Lower lobe of right lung (tissue), 2 donors: ENCODE data around the gene UEVLD. TPM values are rescaled to one million over a fixed set of nuclear protein-coding genes. Genes with fewer than 3 reads are reported as not detected.

ENCODE experiments used
- ATAC-seq, 2 donors: fragments of 200-7000 bp; cut with Tn5 transposase; one replicate each; pipeline ENCODE4 v1.9.1; 2020 to 2022; ENCODE audit warnings: mild to moderate bottlenecking in 2 of 2, moderate library complexity in 2 of 2
- DNase-seq: peaks from one replicate; pipeline ENCODE4 v3.0.0-alpha.2; 2020
- H3K27ac ChIP-seq: fragments of 200-600 bp; one replicate; pipeline ENCODE4 v1.8.0; 2022
- H3K27me3 ChIP-seq: fragments of 200-600 bp; one replicate; pipeline ENCODE4 v1.8.0; 2022; ENCODE audit warnings: low read depth
- H3K36me3 ChIP-seq: fragments of 200-600 bp; one replicate; pipeline ENCODE4 v1.8.0; 2022; ENCODE audit warnings: mild to moderate bottlenecking
- H3K4me1 ChIP-seq: fragments of 200-600 bp; one replicate; pipeline ENCODE4 v1.8.0; 2022
- H3K4me3 ChIP-seq: fragments of 200-600 bp; one replicate; pipeline ENCODE4 v1.8.0; 2022; ENCODE audit warnings: mild to moderate bottlenecking
- H3K9me3 ChIP-seq: fragments of 200-600 bp; one replicate; pipeline ENCODE4 v1.8.0; 2022
- intact Hi-C: fragments of 100-400 bp; cut with DNase I; formaldehyde crosslinking; loops from one replicate; pipeline ENCODE4 v1.11.0; 2022
- total RNA-seq: library from RNA; stranded (reverse); fragmentation: NEBNext Ultra II Directional; extraction: Animal tissue kit (Norgen Biotek cat#: 25700); gene quantifications from one replicate; pipeline ENCODE4 v1.2.1, GENCODE V29; 2021
- TF ChIP-seq, protein P1 (sequence below): fragments of 200-600 bp; IDR thresholded peaks from one replicate; pipeline ENCODE4 v1.8.0; 2022; ENCODE audit warnings: antibody characterized with exemption, mild to moderate bottlenecking
- donor health status: DM: no; HTN: yes; CAD: no; lungs with severe emphysema.

UEVLD gene
- total RNA-seq, 1 donor from 2014 or later, result 26.8 TPM

DNA sequence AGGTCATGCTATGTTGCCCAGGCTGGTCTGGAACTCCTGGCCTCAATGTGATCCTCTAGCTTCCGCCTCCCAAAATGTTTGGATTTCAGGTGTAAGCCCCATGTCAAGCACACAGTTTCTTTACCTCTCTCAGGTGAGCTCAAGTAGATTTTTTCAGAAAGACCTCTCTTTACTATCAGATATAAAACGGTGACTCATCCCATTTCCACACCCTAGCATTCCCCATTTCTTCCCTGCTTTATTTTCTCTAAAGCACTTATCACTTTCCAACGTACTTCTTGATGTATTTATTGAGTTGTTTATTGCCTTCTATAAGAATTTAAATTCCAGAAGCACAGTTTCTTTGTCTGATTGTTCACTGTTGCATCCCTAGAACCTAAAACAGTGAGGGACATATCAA is 65.5 kb downstream of the UEVLD start:
- intact Hi-C loops, result no loop called here
- Histone ChIP-seq H3K36me3 (peaks cover 18% of the 10 kb centered on the region), H3K4me1 (peaks cover 27% of the 10 kb centered on the region), H3K27me3 (no peaks in the 10 kb centered on the region), H3K4me3 (no peak overlapping the region), H3K27ac (no peak overlapping the region), H3K9me3 (no peaks in the 10 kb centered on the region)
- TF ChIP-seq, protein P1, sequence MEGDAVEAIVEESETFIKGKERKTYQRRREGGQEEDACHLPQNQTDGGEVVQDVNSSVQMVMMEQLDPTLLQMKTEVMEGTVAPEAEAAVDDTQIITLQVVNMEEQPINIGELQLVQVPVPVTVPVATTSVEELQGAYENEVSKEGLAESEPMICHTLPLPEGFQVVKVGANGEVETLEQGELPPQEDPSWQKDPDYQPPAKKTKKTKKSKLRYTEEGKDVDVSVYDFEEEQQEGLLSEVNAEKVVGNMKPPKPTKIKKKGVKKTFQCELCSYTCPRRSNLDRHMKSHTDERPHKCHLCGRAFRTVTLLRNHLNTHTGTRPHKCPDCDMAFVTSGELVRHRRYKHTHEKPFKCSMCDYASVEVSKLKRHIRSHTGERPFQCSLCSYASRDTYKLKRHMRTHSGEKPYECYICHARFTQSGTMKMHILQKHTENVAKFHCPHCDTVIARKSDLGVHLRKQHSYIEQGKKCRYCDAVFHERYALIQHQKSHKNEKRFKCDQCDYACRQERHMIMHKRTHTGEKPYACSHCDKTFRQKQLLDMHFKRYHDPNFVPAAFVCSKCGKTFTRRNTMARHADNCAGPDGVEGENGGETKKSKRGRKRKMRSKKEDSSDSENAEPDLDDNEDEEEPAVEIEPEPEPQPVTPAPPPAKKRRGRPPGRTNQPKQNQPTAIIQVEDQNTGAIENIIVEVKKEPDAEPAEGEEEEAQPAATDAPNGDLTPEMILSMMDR, result no peak
- ATAC-seq (no peak), DNase-seq (no peak)

DNA sequence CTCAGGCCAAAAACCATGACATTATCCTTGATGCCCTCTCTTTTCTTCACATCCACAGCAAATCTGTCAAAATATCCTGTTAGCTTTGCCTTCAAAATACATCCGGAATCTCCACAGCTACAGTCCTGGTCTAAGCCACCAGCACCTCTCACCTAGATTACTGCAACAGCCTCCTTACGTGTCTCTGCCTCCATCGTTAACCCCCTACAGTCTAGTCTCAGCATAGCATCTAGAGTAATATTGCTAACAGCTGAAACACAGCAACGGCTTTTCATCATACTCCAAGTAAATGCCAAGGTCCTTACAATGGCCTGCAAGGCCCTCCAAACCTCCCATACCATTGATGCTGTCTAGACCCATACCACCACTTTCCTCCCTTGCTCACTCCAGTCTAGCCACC is 66.1 kb downstream of the UEVLD start:
- DNase-seq, result no peak
- ATAC-seq, result no peak
- TF ChIP-seq, protein P1, result no peak
- Histone ChIP-seq H3K27ac (no peak overlapping the region), H3K4me1 (peaks cover 20% of the 10 kb centered on the region), H3K27me3 (no peaks in the 10 kb centered on the region), H3K9me3 (no peaks in the 10 kb centered on the region), H3K36me3 (peaks cover 25% of the 10 kb centered on the region), H3K4me3 (no peak overlapping the region)
- intact Hi-C loops, result no loop called here

GRCh38 chr11:18521122-18521521 is 67.4 kb downstream of the UEVLD start:
- H3K4me1 ChIP-seq, result peaks cover 20% of the 10 kb centered on the region
- no peaks in the 10 kb centered on the region for H3K9me3 ChIP-seq
- TF ChIP-seq, protein P1, result no peak
- intact Hi-C loops, result no loop called here
- no peaks in the 10 kb centered on the region for H3K27me3 ChIP-seq
- H3K36me3 ChIP-seq, result peaks cover 32% of the 10 kb centered on the region
- ATAC-seq (no peak), DNase-seq (no peak)
- no peak overlapping the region for H3K27ac ChIP-seq
- no peak overlapping the region for H3K4me3 ChIP-seq

DNA sequence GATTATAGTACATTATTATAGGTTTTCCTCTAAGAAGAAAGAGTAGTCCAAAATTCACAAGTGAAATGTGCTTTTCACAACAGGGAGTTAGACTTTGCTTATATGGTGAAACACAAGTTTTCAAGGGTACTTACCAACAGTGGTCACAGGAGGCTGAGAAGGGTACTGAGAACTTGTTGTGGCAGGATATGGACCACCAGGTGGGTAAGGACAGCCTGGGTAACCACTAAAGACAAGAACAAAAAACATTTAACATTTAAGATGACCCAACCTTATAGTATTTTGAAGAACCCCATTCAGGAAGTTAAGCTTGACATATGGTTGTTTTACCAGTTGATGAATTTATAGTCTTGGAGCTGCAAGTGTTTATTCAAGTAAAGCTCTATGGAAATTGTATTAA is 86.2 kb downstream of the UEVLD start:
- Histone ChIP-seq H3K27ac (no peak overlapping the region), H3K36me3 (peaks cover 89% of the 10 kb centered on the region), H3K27me3 (no peaks in the 10 kb centered on the region), H3K4me1 (no peaks in the 10 kb centered on the region), H3K9me3 (no peaks in the 10 kb centered on the region), H3K4me3 (no peak overlapping the region)
- ATAC-seq, result no peak
- no peak for DNase-seq
- TF ChIP-seq, protein P1, result no peak
- intact Hi-C loops, result no loop called here

- DNase-seq (no peak), ATAC-seq (no peak)
- intact Hi-C loops, result no loop called here
- no peaks in the 10 kb centered on the region for H3K9me3 ChIP-seq
- no peak overlapping the region for H3K4me3 ChIP-seq
- no peaks in the 10 kb centered on the region for H3K27me3 ChIP-seq
- no peaks in the 10 kb centered on the region for H3K4me1 ChIP-seq
- TF ChIP-seq, protein P1, result no peak
- no peak overlapping the region for H3K27ac ChIP-seq
- peaks cover 88% of the 10 kb centered on the region for H3K36me3 ChIP-seq
Measured at GRCh38 chr11:18501629-18502028, 86.9 kb downstream of the UEVLD start.

- Histone ChIP-seq H3K27ac (no peak overlapping the region), H3K4me1 (no peaks in the 10 kb centered on the region), H3K4me3 (no peak overlapping the region), H3K27me3 (no peaks in the 10 kb centered on the region), H3K36me3 (peaks cover 78% of the 10 kb centered on the region), H3K9me3 (no peaks in the 10 kb centered on the region)
- TF ChIP-seq, protein P1, result no peak
- intact Hi-C loops, result no loop called here
- DNase-seq, result no peak
- no peak for ATAC-seq
Measured at GRCh38 chr11:18498039-18498438, 90.5 kb downstream of the UEVLD start.
